Lower leg skin (tissue), 3 donors: ENCODE data around the gene VPS29.

Source experiments
- POLR2A ChIP-seq, 2 donors: fragments of 450-650 bp; IDR thresholded peaks; one replicate each; pipeline ENCODE4 v1.6.1; 2016 to 2017; ENCODE audit warnings: antibody characterized with exemption in 2 of 2, mild to moderate bottlenecking in 1 of 2, moderate library complexity in 1 of 2
- TF ChIP-seq, protein P1 (sequence below), 3 donors: fragments of 450-650 bp; IDR thresholded peaks; one replicate each; pipeline ENCODE4 v1.5.1; 2016; ENCODE audit warnings: antibody characterized with exemption in 3 of 3, mild to moderate bottlenecking in 3 of 3, moderate library complexity in 2 of 3

DNA sequence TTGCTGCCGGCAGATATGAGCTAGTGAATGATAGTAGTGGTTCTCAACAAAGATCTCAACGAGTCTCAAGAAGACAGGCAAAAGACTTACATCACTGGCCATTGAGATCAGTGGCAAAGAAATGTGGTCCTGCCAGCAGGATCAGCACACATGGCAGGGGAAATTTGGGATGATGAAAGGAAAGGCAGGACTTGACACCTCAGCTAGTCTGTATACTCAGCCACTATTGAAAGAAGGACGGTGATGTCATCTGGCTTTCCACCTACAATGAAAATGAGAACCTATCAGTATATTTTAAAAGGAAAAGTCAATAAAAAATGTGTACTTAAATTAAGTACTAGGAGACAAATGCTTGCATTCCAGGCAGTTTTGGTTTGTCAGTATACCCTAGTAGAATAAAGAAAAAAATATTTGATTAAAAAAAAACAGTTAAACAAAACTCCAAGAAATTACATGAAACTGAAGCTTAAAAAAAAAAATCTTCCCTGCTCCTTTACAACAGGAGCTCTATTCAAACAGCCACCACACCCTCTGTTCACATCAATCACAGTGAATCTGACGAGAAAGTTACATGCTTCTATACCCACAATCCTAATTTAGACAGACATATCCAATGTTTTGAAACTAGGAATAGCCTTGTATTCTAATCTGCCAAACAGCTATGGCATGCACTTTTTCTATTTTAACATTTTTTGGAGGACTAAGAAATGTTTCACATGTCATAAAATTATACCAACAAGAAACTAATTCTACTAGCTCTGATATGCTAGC, 35.1 kb upstream of the VPS29 start:
- TF ChIP-seq, protein P1, sequence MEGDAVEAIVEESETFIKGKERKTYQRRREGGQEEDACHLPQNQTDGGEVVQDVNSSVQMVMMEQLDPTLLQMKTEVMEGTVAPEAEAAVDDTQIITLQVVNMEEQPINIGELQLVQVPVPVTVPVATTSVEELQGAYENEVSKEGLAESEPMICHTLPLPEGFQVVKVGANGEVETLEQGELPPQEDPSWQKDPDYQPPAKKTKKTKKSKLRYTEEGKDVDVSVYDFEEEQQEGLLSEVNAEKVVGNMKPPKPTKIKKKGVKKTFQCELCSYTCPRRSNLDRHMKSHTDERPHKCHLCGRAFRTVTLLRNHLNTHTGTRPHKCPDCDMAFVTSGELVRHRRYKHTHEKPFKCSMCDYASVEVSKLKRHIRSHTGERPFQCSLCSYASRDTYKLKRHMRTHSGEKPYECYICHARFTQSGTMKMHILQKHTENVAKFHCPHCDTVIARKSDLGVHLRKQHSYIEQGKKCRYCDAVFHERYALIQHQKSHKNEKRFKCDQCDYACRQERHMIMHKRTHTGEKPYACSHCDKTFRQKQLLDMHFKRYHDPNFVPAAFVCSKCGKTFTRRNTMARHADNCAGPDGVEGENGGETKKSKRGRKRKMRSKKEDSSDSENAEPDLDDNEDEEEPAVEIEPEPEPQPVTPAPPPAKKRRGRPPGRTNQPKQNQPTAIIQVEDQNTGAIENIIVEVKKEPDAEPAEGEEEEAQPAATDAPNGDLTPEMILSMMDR (IDR thresholded peaks at IDR 0.05), result no peak
- no peak for TF ChIP-seq POLR2A (IDR thresholded peaks at IDR 0.05)
